Activated T-cell treated with anti-CD3 and anti-CD28 coated beads for 24 hours (primary cell): ENCODE measurements around the gene OTUD6A.

Experiments used
- DNase-seq: peaks from one replicate; pipeline ENCODE4 v3.0.0-alpha.2; 2020; ENCODE audit warnings: low read depth

The OTUD6A gene, protein sequence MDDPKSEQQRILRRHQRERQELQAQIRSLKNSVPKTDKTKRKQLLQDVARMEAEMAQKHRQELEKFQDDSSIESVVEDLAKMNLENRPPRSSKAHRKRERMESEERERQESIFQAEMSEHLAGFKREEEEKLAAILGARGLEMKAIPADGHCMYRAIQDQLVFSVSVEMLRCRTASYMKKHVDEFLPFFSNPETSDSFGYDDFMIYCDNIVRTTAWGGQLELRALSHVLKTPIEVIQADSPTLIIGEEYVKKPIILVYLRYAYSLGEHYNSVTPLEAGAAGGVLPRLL

DNA sequence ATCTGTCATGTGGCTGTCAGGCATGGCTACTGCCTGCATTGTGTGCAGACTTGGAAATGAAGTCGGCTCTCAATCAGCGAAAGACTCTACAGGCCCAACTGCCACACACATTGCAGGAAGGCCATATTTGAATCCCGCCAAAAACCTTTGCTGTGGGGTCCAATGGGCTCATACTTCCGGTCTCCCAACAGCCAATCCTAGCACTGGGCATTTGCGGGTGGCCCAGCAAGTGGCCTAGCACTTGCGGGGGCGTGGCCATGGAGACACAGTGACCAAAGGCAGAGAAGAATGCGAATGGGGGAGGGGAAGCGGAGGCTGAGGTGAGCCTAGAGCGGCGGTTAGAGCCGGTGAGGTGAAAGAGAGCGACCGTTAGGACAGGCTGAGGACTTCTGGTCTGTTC lies at the start of gene OTUD6A:
Gene OTUD6A (plus strand): TSS at position 382 of the 400 bp plus-strand sequence. CDS start 68 bp downstream, outside the sequence.
- DNase-seq: no peak

DNA sequence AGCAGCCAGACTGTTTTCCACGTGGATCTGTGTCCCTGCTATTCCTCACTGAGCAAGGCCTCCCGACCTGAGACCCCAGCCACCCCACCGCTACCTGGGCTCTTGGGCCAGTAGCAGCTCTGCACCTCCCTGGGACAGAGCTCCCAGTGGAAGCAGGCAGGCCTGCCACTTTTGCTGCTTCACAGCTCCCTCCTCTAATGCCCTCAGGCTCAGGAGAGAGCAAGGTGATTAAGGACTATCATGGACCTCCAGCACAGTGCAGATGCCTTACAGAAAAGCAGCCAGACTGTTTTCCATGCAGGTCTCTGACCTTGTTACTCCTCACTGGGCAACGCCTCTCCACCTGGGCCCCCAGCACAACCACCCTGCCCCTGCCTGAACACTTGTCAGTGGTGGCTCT lies 49.5 kb upstream of the OTUD6A start:
- no peak for DNase-seq

DNA sequence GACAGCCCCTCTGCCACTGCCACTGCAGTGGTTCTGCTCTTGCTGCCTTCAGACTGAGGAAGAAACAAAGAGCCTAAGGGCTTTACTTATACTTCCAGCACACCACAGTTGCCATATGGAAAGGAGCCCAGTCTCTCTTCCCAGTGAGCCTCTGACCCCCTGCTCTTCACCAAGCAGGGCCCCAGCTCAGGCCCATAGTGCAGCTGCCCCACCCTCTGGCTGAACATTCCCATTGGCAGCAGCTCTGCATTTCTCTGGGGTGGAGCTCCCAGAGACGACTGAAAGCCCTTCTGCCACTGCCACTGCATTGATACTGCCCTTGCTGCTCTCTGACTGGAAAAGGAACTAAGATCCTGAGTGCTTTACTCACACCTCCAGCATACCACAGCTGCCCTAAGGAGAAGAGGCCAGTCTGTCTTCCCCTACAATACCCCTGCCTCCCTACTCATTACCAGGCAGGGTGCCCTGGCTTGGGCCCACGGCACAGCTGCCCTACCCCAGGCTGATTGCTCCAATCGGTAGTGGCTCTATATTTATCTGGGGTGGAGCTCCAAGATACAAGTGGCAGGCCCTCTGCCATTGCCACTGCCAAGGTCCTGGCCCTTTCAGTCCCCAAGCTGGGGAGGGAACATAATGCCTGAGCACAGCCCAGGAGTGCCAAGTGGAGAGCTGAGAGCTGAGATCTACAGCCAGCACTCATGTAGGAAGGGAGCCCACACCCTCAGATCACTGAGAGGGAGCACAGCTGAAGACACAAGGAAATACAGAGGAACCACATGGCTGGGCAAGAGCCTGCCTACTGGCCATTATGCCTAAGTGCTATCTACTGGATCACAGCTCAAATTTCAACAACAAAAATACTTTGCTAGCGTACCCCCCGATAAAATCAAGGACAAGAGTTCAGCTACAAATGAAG lies 48.5 kb upstream of the OTUD6A start:
- DNase-seq: no peak

DNA sequence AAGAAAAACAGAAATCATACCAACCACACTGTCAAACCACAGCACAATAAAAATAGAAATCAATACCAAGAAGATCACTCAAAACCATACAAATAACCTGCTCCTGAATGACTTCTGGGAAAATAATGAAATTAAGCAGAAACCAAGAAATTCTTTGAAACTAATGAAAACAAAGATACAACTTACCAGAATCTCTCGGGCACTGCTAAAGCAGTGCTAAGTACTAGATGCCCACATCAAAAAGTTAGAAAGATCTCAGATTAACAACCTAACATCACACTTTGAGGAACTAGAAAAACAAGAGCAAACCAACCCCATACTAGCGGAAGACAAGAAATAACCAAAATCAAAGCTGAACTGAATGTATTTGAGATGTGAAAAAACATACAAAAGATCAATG lies 45.7 kb upstream of the OTUD6A start:
- no peak for DNase-seq

DNA sequence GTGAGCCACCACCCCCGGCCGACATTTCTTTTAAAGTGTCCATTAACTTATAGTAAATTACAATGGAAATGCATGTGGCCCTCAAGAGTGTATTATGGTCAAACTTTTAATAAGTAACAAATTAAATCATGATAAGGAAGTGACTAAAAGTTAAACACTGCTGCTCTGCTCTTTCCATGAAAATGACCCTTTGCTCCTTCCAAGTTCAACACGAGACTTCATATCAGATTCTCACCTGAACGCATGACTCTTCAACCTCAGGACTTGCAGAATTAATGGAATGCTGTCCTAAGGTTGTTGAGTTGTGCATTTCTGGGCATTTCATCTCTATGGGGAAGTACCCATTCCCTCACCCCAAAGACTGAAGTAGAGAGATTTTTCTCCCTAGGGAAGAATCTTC lies 39.6 kb upstream of the OTUD6A start:
- no peak for DNase-seq

DNA sequence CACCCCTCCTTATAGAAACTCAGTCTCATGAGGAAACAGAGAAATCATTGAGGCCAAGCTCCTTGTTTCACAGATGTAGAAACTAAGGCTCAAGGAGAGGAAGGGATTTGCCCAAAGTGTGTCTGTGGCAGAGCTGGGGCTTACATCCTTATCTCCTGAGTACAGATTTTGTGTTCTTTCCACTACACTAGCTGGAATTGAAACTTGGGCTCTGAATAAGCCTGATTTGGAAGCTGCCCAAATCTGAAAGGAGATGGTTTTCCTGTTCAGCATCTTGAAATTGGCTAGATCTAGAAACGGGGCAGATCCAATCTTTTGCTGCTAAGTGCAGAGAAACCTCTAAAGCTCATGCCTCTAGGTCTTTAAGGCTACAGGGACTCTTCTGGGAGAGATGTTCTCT lies 36.8 kb upstream of the OTUD6A start:
- no peak for DNase-seq

DNA sequence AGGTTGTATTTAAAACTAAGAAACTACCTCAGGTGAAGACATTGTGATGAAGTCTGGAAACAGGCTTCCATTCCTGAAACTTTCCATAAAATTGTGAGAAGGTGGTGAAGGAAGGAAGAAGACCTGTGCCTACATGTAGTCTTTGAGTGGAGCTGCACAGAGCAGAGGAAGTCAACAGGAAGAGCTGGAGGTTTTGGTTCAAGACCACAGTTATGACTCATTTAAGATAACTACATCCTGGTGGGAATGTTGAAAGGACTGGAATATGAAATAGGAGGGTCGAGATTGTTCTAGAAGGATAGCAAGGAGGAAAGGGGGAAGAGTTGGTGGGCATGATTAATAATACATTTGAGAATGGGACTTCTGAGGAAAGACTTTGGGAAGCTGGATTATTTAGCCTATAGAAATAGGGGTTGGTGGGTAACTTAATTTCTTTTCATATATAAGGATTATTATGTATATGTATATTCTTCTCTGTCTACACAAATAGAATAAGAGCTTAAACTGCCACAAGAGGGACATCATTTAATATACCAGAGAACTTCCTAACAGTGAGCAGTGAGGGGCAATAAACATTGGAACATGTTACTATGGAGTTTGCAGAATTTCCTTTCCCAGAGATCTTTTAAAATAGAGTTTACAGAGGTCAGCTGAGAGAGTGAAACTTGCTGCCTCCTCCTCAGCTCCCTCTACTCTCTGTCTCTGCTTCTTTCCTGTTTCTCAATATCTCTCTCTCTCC lies 36.0 kb upstream of the OTUD6A start:
- DNase-seq: no peak

DNA sequence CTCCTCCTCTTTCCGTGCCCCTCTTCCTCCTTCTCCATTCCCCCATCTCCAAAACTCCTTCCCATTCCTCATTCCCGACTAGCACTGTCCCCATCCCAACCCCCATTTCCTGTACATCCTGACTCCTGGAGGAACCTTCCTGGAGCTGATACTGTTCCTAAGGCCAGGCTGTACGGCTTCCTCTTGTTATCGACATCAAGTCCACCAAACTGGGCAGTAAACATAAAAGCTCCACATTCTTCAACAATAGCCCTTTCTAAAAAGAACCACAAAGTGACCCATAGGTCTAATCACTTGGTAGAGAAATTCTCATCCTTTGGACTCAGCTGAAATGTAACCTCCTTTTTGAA lies 35.4 kb upstream of the OTUD6A start:
- no peak for DNase-seq

DNA sequence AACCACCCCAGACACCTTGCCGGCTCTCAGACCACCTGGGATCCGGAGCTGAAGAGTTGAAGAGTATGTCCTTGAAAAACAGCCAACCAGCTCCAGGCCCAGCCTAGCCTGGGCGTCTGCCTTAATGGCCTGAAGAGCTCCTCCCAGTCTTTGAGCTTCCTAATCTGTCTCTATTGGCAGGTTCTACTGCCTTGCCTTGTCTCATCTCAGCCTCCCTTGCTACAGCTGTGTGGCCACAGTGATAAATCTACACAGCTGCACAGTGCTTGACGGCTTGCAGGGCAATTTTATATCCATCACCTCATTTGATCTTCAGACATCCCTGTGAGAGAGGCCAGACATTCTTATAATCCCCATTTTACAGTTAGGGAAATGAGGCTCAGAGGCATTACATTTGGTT lies 32.4 kb upstream of the OTUD6A start:
- DNase-seq: no peak

DNA sequence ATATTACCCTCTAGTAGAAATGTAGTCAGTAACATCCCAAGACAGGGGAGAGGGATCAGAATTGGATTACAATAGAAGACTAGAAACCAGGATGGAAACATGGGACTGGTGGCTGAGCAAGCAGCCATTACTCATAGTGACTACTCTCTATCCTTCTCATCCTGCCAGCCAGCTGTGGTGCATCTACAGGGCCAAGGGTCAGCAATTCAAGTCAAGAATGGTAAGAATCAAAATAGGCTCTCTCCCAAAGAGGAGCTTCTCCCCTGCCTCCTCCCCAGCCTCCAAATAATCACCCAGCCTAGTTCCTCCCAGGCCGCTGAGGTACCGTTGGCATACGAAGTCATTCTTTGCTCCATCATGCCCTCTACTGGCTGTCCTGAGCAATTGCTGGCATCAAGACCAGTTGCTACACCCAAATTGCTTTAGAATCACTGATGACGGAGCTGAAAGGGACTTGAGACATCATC lies 31.9 kb upstream of the OTUD6A start:
- DNase-seq: peak; percentile 10

DNA sequence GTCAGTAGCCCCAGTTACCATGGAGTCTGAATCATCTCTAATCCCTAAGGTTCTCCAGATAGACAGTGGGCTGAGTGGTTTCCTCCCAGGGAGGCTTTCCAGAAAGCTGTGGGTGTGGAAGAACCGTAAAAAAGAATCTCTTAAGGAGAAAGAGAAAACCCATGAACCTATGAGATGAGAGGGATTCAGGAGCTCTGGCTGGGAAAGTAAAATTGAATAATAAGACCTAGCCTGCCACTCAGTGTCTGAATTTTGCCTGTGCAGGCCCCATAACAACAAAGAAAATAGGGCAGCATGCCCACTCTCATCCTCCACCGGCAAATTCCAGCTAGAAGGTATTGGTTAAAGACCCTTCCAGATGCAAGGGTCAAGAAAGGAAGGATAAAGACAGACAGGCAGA lies 29.5 kb upstream of the OTUD6A start:
- no peak for DNase-seq

DNA sequence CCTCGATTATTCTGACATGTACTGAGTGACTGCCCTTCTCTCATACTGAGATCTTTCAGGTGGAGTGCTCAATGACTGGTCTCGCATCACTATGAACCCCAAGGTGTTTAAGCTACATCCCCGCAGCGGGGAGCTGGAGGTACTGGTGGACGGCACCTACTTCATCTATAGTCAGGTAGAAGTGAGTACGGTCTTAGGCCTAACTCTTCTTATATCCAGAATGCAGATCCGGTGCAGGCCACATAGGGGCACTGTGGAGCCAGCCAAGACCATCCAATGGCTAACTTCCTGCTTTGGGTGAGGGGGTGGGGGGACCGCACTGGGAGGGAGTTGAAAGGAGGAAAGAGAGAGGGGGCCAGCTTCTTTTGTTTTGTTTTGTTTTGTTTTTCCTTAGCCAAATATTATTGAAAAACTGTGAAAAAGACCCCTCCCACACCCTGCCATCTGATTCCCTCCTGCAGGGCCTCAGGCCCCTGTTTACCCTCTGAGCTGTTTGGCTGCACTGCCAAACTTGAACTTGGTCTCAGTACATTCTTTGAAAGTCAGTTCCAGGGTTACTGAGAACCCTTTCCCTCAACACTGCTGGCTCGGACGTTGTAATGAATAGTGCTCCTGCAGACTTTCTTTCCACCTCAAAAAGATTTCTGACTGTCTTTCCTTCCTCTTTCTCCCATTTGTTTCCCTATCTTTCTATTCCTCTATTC lies 28.8 kb upstream of the OTUD6A start:
- no peak for DNase-seq

DNA sequence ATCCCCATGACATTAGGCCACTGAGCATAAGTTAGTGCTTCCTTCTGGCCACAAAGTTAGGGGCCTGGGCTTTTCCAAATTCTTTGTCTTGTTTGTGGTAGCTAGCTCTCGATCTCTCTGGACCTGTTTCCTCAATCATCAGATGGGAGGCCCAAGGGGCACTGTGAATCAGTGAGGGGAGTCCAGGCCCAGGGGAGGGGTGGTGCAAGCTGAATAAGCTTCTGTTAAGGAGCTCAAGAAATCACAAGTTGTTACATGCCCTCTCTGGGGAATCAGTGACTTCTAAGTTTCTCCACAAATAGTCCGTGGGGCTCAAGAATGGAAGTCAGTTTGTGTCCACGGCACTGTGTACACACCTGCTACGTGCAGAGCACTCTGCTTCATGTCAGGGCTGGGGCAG lies 27.6 kb upstream of the OTUD6A start:
- DNase-seq: no peak

DNA sequence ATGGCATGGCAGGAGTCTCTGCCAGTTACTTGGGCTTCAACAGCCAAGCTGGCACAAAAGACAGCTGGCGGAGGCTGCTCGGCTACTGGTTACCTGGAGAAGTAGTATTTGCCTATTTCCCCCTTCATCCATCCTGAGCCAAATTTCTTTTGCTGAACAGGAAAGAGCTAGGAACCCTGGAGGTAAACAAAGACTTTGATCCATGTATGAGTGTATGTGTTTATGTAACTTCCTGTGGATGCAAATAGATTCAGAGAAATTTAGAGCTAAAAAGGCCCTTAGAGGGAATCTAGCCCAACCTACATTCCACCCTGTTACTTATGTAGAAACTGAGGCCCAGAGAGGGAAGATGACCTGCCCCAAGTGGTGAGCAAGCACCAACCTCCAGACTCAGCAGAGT lies 23.7 kb upstream of the OTUD6A start:
- DNase-seq: no peak

DNA sequence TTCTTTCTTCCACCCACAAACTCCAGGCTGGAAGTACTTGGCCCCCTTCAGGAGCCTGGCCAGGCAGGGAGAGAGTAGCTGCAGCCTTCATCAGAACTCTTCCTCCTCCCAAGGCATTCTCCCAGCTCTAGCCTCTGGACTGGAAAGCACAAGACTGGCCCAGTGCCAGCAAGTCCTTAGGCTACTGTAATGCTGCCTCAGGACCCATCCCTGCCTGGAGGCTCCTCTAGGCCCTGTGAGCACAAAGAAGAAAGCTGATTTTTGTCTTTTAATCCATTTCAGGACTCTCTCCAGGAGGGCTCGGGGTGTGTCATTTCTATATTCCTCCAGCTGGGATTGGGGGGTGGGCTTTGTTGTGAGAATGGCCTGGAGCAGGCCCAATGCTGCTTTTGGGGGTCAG lies 23.3 kb upstream of the OTUD6A start:
- DNase-seq: no peak

DNA sequence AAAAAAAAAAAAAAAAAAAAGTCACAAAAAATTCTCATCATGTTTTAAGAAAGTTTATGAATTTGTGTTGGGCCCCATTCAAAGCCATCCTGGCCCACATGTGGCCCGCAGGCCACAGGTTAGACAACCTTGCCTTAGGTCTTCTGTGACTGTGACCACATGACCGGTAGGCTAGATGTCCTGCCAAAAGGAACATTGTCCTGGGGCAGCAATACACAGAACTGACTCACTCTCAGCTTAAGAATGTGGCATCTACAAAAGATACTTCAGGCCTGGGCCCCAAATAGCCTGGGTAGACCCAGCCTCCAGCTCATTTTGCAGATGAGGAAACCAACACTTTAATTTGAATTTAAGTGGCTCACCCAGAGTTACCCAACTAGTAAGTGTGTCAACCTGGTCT lies 22.5 kb upstream of the OTUD6A start:
- no peak for DNase-seq

DNA sequence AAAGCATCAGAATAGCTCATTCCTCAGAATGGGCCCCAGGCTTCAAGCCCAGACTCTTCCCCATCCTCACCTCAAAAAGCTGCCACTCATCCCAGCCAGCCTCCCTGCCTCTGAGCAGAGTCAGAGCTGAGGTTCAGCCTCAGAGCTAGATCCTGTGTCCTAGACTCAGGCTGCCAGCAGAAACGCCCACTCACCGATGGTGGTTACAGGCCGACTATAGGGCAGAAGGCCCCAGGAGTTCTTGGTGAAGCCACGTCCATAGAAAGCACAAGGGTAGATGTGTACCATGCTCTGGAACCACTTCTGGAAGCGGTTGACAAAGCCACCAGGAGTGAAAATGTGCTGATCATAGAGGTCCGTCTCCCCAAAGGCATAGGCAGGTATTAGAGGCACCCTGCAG lies 20.3 kb upstream of the OTUD6A start:
- DNase-seq: no peak

DNA sequence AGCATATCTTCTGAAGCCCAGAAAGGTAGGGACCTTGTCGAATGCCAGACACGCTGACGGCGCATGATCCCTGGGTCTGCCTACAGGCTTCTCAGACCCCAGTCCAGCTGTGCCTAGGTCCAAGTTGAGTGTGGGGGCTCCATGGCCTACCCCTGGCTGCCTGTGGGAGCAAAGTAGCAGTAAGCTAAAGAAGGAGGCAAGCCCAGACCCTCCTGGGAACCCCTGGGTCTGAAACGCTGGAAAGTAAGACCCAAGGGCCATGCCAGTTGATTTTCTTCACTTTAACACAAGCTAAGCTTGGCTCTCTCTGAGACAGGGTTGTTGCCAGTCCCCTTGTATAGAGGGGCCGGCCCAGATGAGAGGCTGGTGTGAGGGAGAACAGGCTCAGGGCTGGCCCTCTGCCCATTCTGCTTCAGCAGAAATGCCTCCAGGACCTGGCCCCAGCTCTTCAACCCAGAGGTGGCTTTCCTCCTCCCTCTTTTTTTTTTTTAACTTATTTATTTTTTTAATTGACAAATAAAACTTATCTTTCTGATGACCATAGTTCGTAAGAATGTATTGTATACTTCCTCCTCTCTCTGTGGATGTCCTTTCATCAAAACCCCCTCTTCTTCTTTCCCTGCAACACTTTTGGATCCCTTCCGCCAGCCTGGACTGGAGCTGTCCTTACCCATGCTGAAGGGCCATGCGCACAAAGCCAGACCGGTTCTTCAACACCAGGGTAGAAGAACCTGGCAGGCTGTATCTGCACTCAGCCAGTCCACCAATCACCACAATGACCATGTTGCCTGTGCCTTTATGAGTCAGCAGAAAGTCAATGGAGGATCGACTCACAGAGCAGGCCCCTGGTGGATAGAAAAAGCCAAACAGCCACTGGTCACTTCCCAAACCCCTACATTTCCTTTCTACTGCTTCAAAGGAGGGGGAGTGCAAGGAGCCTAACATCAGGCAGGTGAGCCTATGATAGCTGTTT lies 19.6 kb upstream of the OTUD6A start:
- no peak for DNase-seq

DNA sequence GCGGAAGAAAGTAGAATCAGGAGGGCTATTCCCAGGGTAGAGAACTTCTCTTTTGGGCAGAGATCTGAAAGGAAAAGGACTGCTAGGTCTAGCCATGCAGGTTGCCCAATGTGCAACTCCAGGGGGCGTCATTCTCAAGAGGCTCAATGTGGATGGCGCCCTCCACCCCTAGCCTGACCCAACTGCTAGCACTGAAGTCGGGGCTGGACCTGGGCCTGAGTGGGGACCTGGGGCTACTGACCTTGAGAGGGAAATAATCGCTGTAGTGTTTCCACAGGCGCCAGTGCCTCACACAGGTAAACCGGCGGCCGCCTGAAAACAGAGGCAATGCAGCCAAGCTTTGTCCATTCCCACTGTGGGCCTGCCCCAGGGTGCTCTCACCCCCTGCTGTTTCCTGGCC lies 18.6 kb upstream of the OTUD6A start:
- DNase-seq: no peak

DNA sequence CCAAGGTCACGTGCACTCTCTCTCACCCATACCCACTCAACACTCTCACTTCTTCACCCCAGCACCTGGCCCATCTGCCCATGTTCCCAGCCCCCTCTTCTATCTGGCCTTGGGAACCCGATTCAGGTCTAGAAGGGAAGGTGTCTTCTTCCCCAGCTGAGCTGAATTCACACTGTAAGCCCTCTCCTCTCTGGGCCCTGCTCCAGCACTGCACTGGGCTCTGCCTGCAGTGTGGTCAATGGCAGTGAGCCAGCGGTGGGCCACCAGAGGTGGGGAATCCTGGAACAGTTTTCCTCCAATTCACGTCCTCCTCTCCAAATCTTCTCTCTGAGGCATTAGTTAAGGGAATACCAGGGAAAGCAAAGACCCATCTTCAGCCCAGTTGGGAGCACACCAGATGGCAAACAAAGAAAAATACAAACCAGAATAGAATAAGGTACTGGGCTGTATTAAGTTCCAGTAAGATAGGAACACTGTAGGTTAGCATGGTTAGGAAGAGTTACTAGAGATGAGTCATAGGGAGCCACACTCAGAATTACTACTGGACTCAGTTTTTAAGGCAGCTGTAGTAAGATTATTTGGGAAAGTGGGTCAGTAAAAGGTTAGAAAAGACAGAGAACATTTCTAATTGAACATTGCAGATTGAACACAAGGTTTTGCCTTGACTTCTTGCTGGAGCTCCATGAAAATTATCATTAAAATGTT lies 17.6 kb upstream of the OTUD6A start:
- DNase-seq: no peak
